ENCODE results near the gene GLA. TPM values are rescaled to one million over a fixed set of nuclear protein-coding genes. Genes with fewer than 3 reads are reported as not detected.

GLA gene
- total and polyA plus RNA-seq, 2 of the 8 experiments (the other 6 are each of a cell fraction or from before 2014, with no cell fraction given), result 33.6 to 47.3 TPM

DNA sequence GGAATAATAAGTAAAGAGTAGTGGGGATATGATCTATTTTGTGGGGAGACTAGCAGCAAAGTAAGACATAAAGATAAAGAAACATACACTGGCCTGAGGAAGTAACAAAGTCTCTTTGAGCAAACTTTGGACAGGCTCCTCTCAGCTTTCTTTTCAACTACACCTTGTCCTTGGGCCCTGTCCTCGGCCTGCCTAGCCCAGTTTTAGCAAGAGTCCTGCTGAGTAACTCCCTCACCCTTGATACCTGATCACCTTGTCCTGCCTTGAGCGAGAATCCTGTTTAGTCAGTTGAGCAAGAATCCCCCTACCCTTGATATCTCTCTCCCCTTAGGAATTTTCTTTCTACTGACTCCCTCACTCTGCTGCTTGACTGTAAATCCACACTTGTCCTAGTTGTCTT lies 11.8 kb upstream of the GLA start:
- 88% methylated on average over 2 of the region's 2 CpGs; no CpG with 5 or more reads in 1 of the 2 experiments for WGBS, 2 experiments (ENCODE audit: extremely low coverage in 1 of 2, insufficient coverage in 1 of 2, insufficient read length in 1 of 2, insufficient replicate concordance in 2 of 2, low coverage in 1 of 2, low lambda C conversion rate in 2 of 2, missing lambda C conversion rate in 1 of 2)
- H3K4me2 ChIP-seq (ENCODE audit: insufficient read depth in 1 of 2, low read depth in 2 of 2, low read length in 2 of 2), result no peak overlapping the region; a peak in 1 of 4 replicates
- TF ChIP-seq RBBP5 (IDR thresholded peaks at IDR 0.05; ENCODE audit: borderline replicate concordance, low read depth, low read length) (no peak), SIRT6 (IDR thresholded peaks at IDR 0.05; ENCODE audit: low read length) (no peak), KDM4A (IDR thresholded peaks at IDR 0.05; ENCODE audit: low read depth, low read length, severe bottlenecking) (no peak), SAP30 (IDR thresholded peaks at IDR 0.05; ENCODE audit: insufficient read depth, insufficient replicate concordance, low read length) (no peak), BRCA1 (IDR thresholded peaks at IDR 0.05; ENCODE audit: low read depth, low read length) (no peak), TBP (IDR thresholded peaks at IDR 0.05; ENCODE audit: low read depth, low read length) (no peak), SP1 (IDR thresholded peaks at IDR 0.05; ENCODE audit: low read depth, low read length) (no peak), EGR1 (IDR thresholded peaks at IDR 0.05; ENCODE audit: borderline replicate concordance, low read depth, low read length) (no peak), CHD2 (IDR thresholded peaks at IDR 0.05; ENCODE audit: low read length) (no peak), FOSL1 (IDR thresholded peaks at IDR 0.05; ENCODE audit: insufficient read depth, low read depth, low read length) (no peak), CEBPB (IDR thresholded peaks at IDR 0.05; ENCODE audit: low read depth, low read length) (no peak), TAF7 (optimal IDR thresholded peaks at IDR 0.05; ENCODE audit: borderline replicate concordance, low read depth, low read length) (no peak), SP2 (IDR thresholded peaks at IDR 0.05; ENCODE audit: low read length) (no peak)

More for the DNA sequence above, 11.8 kb upstream of the GLA start:
- no peak for FAIRE-seq
- H3K27ac ChIP-seq (ENCODE audit: low read depth, low read length), result no peak overlapping the region
- 0 out of 8 replicates have a peak overlapping the region, but pooled peaks of 1 of the 4 experiments have one; percentile 64 for H3K4me3 ChIP-seq (ENCODE audit: extremely low read depth in 1 of 4, insufficient read depth in 2 of 4, low read depth in 3 of 4, low read length in 4 of 4)
- no peak overlapping the region for H2BK120ac ChIP-seq (replicated peaks; ENCODE audit: low read depth, low read length)
- no peaks in the 10 kb centered on the region for H4K20me1 ChIP-seq (replicated peaks in 1 of 2; ENCODE audit: control insufficient read depth in 1 of 2, insufficient read depth in 2 of 2, low read length in 2 of 2)
- H2BK12ac ChIP-seq (ENCODE audit: low read depth, low read length), result no peak overlapping the region
- H3K23ac ChIP-seq (ENCODE audit: insufficient read length), result no peak overlapping the region
- H2BK15ac ChIP-seq (ENCODE audit: low read length), result no peak overlapping the region
- CTCF ChIA-PET (ENCODE audit: partially characterized antibody), result interaction anchor here (1.3 kb wide), 1 partner anchor 130 kb away, joined by 4 read pairs; no protein-coding TSS in a partner anchor
- H3K56ac ChIP-seq (replicated peaks; ENCODE audit: insufficient read length, low read depth, low read length), result no peak overlapping the region
- no peak overlapping the region for H3K14ac ChIP-seq (ENCODE audit: insufficient read length)
- no peaks in the 10 kb centered on the region for H3K9me3 ChIP-seq (ENCODE audit: insufficient read depth in 2 of 2, low read depth in 1 of 2, low read length in 1 of 2)
- H3K4me1 ChIP-seq (replicated peaks in 1 of 4; ENCODE audit: control insufficient read depth in 3 of 4, insufficient read depth in 4 of 4, low read length in 3 of 4), result peaks cover 0 to 3% (median 1%) of the 10 kb centered on the region in 4 experiments; a peak in 3 of 7 replicates
- H3K9ac ChIP-seq (replicated peaks in 1 of 4; ENCODE audit: extremely low read depth in 1 of 4, low read depth in 3 of 4, low read length in 3 of 4), result no peak overlapping the region
- no peak overlapping the region for H3K18ac ChIP-seq (ENCODE audit: extremely low read depth, low read length)
- peaks cover 0 to 3% (median 0%) of the 10 kb centered on the region in 4 experiments; a peak in 1 of 8 replicates for H3K36me3 ChIP-seq (ENCODE audit: control insufficient read depth in 2 of 4, insufficient read depth in 4 of 4, low read length in 3 of 4)
- H4K5ac ChIP-seq (ENCODE audit: insufficient read length, low read depth, low read length), result no peak overlapping the region
- no peak overlapping the region for H4K8ac ChIP-seq (ENCODE audit: extremely low read depth, insufficient read depth, low read length)
- H3K79me1 ChIP-seq (ENCODE audit: low read depth, low read length), result no peaks in the 10 kb centered on the region
- H3K27me3 ChIP-seq (replicated peaks in 1 of 4; ENCODE audit: control insufficient read depth in 3 of 4, extremely low read depth in 1 of 4, insufficient read depth in 3 of 4, low read length in 3 of 4), result no peaks in the 10 kb centered on the region
- no peaks in the 10 kb centered on the region for H3K79me2 ChIP-seq (ENCODE audit: control insufficient read depth in 1 of 2, insufficient read depth in 2 of 2, low read length in 2 of 2)
- H2AK5ac ChIP-seq (ENCODE audit: low read depth, low read length), result no peak overlapping the region
- H2AFZ ChIP-seq (ENCODE audit: low read length), result no peak overlapping the region
- H2BK5ac ChIP-seq (ENCODE audit: low read depth, low read length), result no peak overlapping the region
- no peak overlapping the region for H4K91ac ChIP-seq (replicated peaks; ENCODE audit: insufficient read length, low read length)
- no peak for DNase-seq (ENCODE audit: low read depth in 1 of 2, low spot score in 2 of 2)
- POLR2A ChIA-PET (ENCODE audit: partially characterized antibody), result interaction anchor here (0.8 to 5.4 kb wide), 2 partner anchors 29 to 76 kb away, joined by 3 to 36 read pairs; partner anchors contain the start of gene RPL36A
- H3K23me2 ChIP-seq (ENCODE audit: low read depth, low read length), result peaks cover 3% of the 10 kb centered on the region; the same call in 1 of the 2 replicates
- H2BK20ac ChIP-seq (ENCODE audit: low read length), result no peak overlapping the region
- H3K4ac ChIP-seq (replicated peaks; ENCODE audit: insufficient read length, low read depth, low read length), result no peak overlapping the region
